Heart left ventricle (tissue), 16 donors: Measurements from ENCODE around the gene MICAL3. TPM values are rescaled to one million over a fixed set of nuclear protein-coding genes. Genes with fewer than 3 reads are reported as not detected.
A peak's percentile ranks its signal among the peaks of the same experiment; 100 is the strongest.
"Not testable (repeated sequence)": the region's sequence is repeated elsewhere in the genome, so short reads cannot be mapped to it uniquely, and the experiment has no call there.

Experiments
- ATAC-seq, 4 donors: fragments of 200-7000 bp; cut with Tn5 transposase; one replicate each; pipeline ENCODE4 v1.9.1; 2020 to 2022; ENCODE audit warnings: moderate library complexity in 4 of 4, mild to moderate bottlenecking in 3 of 4, moderate number of reproducible peaks in 1 of 4
- DNase-seq, 5 donors: peaks; one replicate each; pipeline ENCODE4 v3.0.0-alpha.2; 2020
- H3K27ac ChIP-seq, 12 donors: fragments of 200-600 bp; sonication (generic) in 4 of 12; one replicate each; pipeline versions ENCODE4 v1.5.0 to v1.8.0; 2016 to 2022; ENCODE audit warnings: mild to moderate bottlenecking in 2 of 12
- H3K27me3 ChIP-seq, 9 donors: fragments of 200-600 bp; sonication (generic) in 2 of 9; one replicate each; pipeline versions ENCODE4 v1.5.1 to v1.8.0; 2016 to 2022; ENCODE audit warnings: mild to moderate bottlenecking in 3 of 9
- H3K36me3 ChIP-seq, 9 donors: fragments of 200-600 bp; sonication (generic) in 2 of 9; one replicate each; pipeline versions ENCODE4 v1.5.0 to v1.8.0; 2018 to 2022; ENCODE audit warnings: mild to moderate bottlenecking in 2 of 9
- H3K4me1 ChIP-seq, 12 donors: fragments of 200-600 bp; sonication (generic) in 4 of 12; one replicate each; pipeline versions ENCODE4 v1.5.0 to v1.8.0; 2016 to 2022; ENCODE audit warnings: mild to moderate bottlenecking in 3 of 12
- H3K4me3 ChIP-seq, 12 donors: fragments of 200-600 bp; sonication (generic) in 4 of 12; one replicate each; pipeline versions ENCODE4 v1.5.0 to v1.8.0; 2017 to 2022; ENCODE audit warnings: mild to moderate bottlenecking in 9 of 12, moderate library complexity in 4 of 12
- H3K9me3 ChIP-seq, 12 donors: fragments of 200-600 bp; sonication (generic) in 4 of 12; one replicate each; pipeline versions ENCODE4 v1.5.0 to v1.8.0; 2016 to 2022; ENCODE audit warnings: mild to moderate bottlenecking in 1 of 12
- POLR2A ChIP-seq, 2 donors: fragments of 450-650 bp; IDR thresholded peaks; one replicate each; pipeline ENCODE4 v1.6.1; 2017; ENCODE audit warnings: antibody characterized with exemption in 2 of 2, mild to moderate bottlenecking in 2 of 2, moderate library complexity in 2 of 2
- WGBS, 4 donors: extraction: QIAGEN DNeasy Blood & Tissue Kit in 2 of 4; methylation state at CpG; one replicate each; pipeline versions ENCODE4 v1.1.5 to v1.1.7; 2013 to 2018; 5-methylcytosine and 5-hydroxymethylcytosine counted together
- intact Hi-C, 10 donors: fragments of 100-400 bp; cut with DNase I; formaldehyde crosslinking; loops; one replicate each; pipeline versions ENCODE4 v1.11.1 to v1.14.2; 2022
- polyA plus RNA-seq, 2 donors: library from polyadenylated mRNA; stranded (reverse); fragments of 200-250 nt; gene quantifications; one replicate each; pipeline ENCODE4 v1.2.3, GENCODE V29; 2013
- total RNA-seq, 9 donors: library from RNA; depleted of rRNA in 2 of 9; stranded (reverse); fragments of >200 nt in 2 of 9; fragmentation: NEBNext Ultra II Directional in 3 of 9; extraction: Animal tissue kit (Norgen Biotek cat#: 25700) in 3 of 9; gene quantifications; one replicate each; pipeline versions ENCODE4 v1.1.0 to v1.2.4, GENCODE V29; 2016 to 2023
- TF ChIP-seq, protein P1 (sequence below), 12 donors: fragments of 200-600 bp; sonication (generic) in 4 of 12; IDR thresholded peaks; one replicate each; pipeline versions ENCODE4 v1.5.0 to v1.8.0; 2018 to 2022; ENCODE audit warnings: antibody characterized with exemption in 12 of 12, mild to moderate bottlenecking in 5 of 12
- donor health status: ischemic (EF 13 %, LVEDD 7.1; RV severe dilation, severe dysfunction).
- donor health status: healthy with polysubstance abuse.
- donor health status: DM: no; HTN: yes; CAD: no.
- donor health status: DM: no; HTN: no; CAD: no.
- donor health status: ischemic (EF 25% LVEDD 6.9; RV normal size, moderate dysfunction).
- donor health status: ischemic (EF 25% LVEDD 5.7; RV mildly dilated, moderate dysfunction).
- donor health status: healthy.
- donor health status: DM: yes; HTN: yes; CAD: no.
- donor health status: ischemic (EF 35%, LVEDD 5.7; RV mildly dilated, moderate dysfunction).
- donor health status: nonischemic (EF 11% LVEDD 7.7; RV severe dilation, severe dysfunction).
- donor health status: DM: yes; HTN: yes; CAD: no.
- donor health status: PGD.
- donor health status: ischemic (EF 29% LVEDD 5.4; RV normal size, mild dysfunction).
- donor health status: nonischemic (EF 23%, LVEDD 6.1; RV moderate dilation, normal function).

The MICAL3 gene
- total and polyA plus RNA-seq, 11 donors, result 41.3 to 125 (median 83.3) TPM

DNA sequence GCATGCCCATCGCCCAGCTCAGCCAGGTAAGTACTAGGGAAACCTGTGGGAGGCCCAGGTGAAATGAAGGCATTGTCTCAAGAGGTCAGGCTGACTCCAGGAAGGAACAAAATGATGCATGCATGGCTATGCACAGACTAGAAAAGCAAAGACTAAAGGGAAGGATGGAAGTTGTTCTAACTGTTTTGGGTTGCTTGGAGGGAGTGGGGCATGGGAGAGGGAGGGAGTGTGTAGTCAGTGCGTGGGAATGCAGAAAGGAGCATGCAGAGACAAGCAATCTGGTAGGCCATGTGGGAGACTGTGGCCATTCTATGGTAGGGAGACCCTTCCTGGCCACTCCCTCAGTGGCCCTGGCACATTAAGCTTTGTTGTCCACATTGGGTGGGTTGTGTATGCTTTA is 2.9 kb downstream of the MICAL3 start:
- no peaks in the 10 kb centered on the region for H3K9me3 ChIP-seq
- WGBS, 4 donors, result 86 to 92% (median 89%) methylated on average over 2 of the region's 2 CpGs
- H3K27me3 ChIP-seq, result peaks cover 0 to 32% (median 0%) of the 10 kb centered on the region in 9 donors
- intact Hi-C loops, result loop anchor here in 8 of 10 donors (5.0 to 10.0 kb wide), 7 partner anchors 49 to 194 kb away; partner anchors contain the start of gene PEX26 (in 3 of the 8)
- H3K4me1 ChIP-seq, result peaks cover 0 to 32% (median 11%) of the 10 kb centered on the region in 12 donors
- peak overlapping the region in 4 of 12 donors; percentile 10 to 45 (median 26) for H3K27ac ChIP-seq
- TF ChIP-seq, protein P1, sequence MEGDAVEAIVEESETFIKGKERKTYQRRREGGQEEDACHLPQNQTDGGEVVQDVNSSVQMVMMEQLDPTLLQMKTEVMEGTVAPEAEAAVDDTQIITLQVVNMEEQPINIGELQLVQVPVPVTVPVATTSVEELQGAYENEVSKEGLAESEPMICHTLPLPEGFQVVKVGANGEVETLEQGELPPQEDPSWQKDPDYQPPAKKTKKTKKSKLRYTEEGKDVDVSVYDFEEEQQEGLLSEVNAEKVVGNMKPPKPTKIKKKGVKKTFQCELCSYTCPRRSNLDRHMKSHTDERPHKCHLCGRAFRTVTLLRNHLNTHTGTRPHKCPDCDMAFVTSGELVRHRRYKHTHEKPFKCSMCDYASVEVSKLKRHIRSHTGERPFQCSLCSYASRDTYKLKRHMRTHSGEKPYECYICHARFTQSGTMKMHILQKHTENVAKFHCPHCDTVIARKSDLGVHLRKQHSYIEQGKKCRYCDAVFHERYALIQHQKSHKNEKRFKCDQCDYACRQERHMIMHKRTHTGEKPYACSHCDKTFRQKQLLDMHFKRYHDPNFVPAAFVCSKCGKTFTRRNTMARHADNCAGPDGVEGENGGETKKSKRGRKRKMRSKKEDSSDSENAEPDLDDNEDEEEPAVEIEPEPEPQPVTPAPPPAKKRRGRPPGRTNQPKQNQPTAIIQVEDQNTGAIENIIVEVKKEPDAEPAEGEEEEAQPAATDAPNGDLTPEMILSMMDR (IDR thresholded peaks at IDR 0.05), result no peak
- TF ChIP-seq POLR2A (IDR thresholded peaks at IDR 0.05), result no peak
- no peaks in the 10 kb centered on the region for H3K36me3 ChIP-seq
- no peak for ATAC-seq
- no peak overlapping the region for H3K4me3 ChIP-seq
- DNase-seq, result no peak

DNA sequence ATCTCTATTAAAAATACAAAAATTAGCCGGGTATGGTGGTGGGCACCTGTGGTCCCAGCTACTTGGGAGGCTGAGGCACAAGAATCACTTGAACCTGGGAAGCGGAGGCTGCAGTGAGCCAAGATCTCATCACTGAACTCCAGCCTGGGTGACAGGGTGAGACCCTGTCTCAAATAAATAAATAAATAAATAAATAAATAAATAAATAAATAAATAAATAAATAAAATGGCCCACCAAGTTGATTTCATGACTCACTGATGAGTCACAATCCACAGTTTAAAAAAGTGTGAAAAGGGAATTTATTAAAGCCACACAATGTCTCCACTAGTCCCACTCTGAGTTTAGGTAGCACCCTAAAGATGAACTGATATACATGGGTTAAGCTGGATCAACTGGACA is 3.6 kb downstream of the MICAL3 start:
- Histone ChIP-seq H3K4me1 (peaks cover 0 to 32% (median 11%) of the 10 kb centered on the region in 12 donors), H3K27ac (peak overlapping the region in 2 of 12 donors; percentile 38 to 45), H3K27me3 (peaks cover 0 to 26% (median 0%) of the 10 kb centered on the region in 9 donors)
- not testable (repeated sequence) for H3K9me3 ChIP-seq, DNase-seq, ATAC-seq, H3K4me3 ChIP-seq, H3K36me3 ChIP-seq
- WGBS, 4 donors, result 94 to 99% (median 97%) methylated on average over 2 of the region's 2 CpGs
- intact Hi-C loops, result loop anchor here in 8 of 10 donors (5.0 to 10.0 kb wide), 7 partner anchors 48 to 193 kb away; partner anchors contain the start of gene PEX26 (in 3 of the 8)

DNA sequence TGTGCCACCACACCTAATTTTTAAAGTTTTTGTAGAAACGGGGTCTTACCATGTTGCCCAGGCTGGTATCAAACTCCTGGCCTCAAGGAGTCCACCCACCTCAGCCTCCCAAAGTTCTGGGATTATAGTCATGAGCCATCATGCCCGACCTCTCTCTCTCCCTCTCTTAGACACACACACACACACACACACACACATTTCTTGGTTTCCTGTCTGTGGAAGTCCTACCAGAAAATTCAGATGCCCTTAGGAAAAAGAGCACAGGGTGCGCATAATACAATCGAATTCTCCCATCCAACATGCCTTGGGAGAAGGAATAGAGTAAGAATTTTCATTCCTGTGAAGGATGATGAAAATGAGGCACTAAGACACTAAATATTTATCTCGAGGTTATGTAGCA is 10.4 kb downstream of the MICAL3 start:
- Histone ChIP-seq H3K4me1 (peaks cover 0 to 10% (median 0%) of the 10 kb centered on the region in 12 donors), H3K27me3 (no peaks in the 10 kb centered on the region), H3K9me3 (no peaks in the 10 kb centered on the region), H3K27ac (no peak overlapping the region), H3K4me3 (no peak overlapping the region), H3K36me3 (no peaks in the 10 kb centered on the region)
- intact Hi-C loops, result no loop called here
- DNase-seq, result no peak
- no peak for TF ChIP-seq POLR2A (IDR thresholded peaks at IDR 0.05)
- TF ChIP-seq, protein P1 (IDR thresholded peaks at IDR 0.05), result no peak
- no peak for ATAC-seq
- 74 to 78% (median 75%) methylated on average over 5 of the region's 5 CpGs for WGBS, 4 donors

DNA sequence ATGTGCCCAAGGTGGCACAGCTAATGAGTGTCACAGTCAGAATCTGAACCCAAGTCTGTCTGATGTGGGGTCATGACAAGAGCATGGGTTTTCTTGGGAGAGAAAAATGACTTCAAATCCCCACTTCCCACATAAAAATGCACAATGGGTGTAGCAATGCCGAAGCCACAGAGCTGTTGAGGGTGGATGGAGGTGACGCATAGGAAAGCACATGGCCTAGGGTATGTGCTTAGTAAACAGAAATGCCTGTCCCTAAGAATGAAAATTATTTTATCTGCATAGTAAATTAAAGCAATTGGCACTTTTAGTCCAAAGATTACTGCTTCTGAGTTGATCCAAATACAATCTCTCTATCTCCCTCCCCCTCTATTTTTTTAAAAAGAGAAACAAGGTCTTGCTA is 10.9 kb downstream of the MICAL3 start:
- WGBS, 4 donors, result 67 to 93% (median 88%) methylated on average over 2 of the region's 2 CpGs
- Histone ChIP-seq H3K36me3 (no peaks in the 10 kb centered on the region), H3K4me3 (no peak overlapping the region), H3K27ac (no peak overlapping the region), H3K27me3 (no peaks in the 10 kb centered on the region), H3K9me3 (no peaks in the 10 kb centered on the region), H3K4me1 (peaks cover 0 to 10% (median 0%) of the 10 kb centered on the region in 12 donors)
- TF ChIP-seq POLR2A (IDR thresholded peaks at IDR 0.05), result no peak
- TF ChIP-seq, protein P1 (IDR thresholded peaks at IDR 0.05), result no peak
- intact Hi-C loops, result no loop called here
- ATAC-seq (no peak), DNase-seq (no peak)

DNA sequence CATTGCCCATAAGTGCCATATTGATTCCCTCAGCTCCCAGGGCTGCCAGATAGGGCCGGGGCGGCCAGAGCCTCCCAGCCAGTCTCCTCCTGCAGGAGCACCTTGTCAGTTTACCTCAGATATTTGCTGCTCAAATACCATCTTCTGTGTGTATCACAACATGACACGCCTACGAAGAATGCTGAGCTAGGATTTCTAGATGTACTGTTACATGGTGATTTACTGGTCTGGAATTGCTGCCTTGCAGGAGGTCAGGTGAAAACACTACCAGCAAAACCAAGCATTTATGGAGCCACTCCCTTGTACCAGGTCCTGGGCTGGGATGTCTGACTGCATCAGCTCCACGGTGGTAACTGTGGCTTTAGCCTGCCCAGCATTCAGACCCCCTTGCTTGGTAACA is 11.8 kb downstream of the MICAL3 start:
- H3K27me3 ChIP-seq, result no peaks in the 10 kb centered on the region
- no peaks in the 10 kb centered on the region for H3K36me3 ChIP-seq
- WGBS, 4 donors, result 85 to 96% (median 92%) methylated on average over 5 of the region's 5 CpGs
- H3K9me3 ChIP-seq, result no peaks in the 10 kb centered on the region
- intact Hi-C loops, result no loop called here
- H3K4me3 ChIP-seq, result no peak overlapping the region
- peaks cover 0 to 10% (median 0%) of the 10 kb centered on the region in 12 donors for H3K4me1 ChIP-seq
- no peak overlapping the region for H3K27ac ChIP-seq
- no peak for DNase-seq
- no peak for ATAC-seq
- no peak for TF ChIP-seq POLR2A (IDR thresholded peaks at IDR 0.05)
- TF ChIP-seq, protein P1 (IDR thresholded peaks at IDR 0.05), result no peak
